Activated naive CD4-positive, alpha-beta T cell treated with anti-CD3 and anti-CD28 coated beads, Interleukin-2, amount 10 ng/mL, durations not matched to agents 7 days and 5 days (primary cell): ENCODE measurements around the gene ZNF304.
A peak's percentile ranks its signal among the peaks of the same experiment; 100 is the strongest.

ENCODE experiments used
- CTCF ChIA-PET: fragments of 350-600 bp; sonication (Branson Sonifier 250); formaldehyde crosslinking; loops from one replicate; lab custom pipeline; 2021; ENCODE audit warnings: antibody characterized with exemption; lab: Charles Lee
- DNase-seq: peaks from one replicate; pipeline ENCODE4 v3.0.0-alpha.2; 2020
- H3K27ac Mint-ChIP-seq: one replicate; pipeline ENCODE4 v1.8.0; 2021; ENCODE audit warnings: mild to moderate bottlenecking, moderate library complexity, mixed read lengths
- H3K27me3 Mint-ChIP-seq: one replicate; pipeline ENCODE4 v1.8.0; 2021; ENCODE audit warnings: mild to moderate bottlenecking, mixed read lengths
- H3K36me3 Mint-ChIP-seq: one replicate; pipeline ENCODE4 v1.8.0; 2021; ENCODE audit warnings: mixed read lengths
- H3K4me1 Mint-ChIP-seq: one replicate; pipeline ENCODE4 v1.8.0; 2021; ENCODE audit warnings: mixed read lengths
- H3K4me3 Mint-ChIP-seq: one replicate; pipeline ENCODE4 v1.8.0; 2021; ENCODE audit warnings: mild to moderate bottlenecking, moderate library complexity, mixed read lengths
- H3K9me3 Mint-ChIP-seq: one replicate; pipeline ENCODE4 v1.8.0; 2021; ENCODE audit warnings: mixed read lengths

The ZNF304 gene

GRCh38 chr19:57350877-57351805, at the start of gene ZNF304:
TSS of gene ZNF304 (plus strand) at chr19:57351271. CDS start at chr19:57351665, 394 bp downstream.
- CTCF ChIA-PET = interaction anchor here (0.8 kb wide), 1 partner anchor 958 kb away, joined by 4 read pairs; no protein-coding TSS in a partner anchor
- peaks cover 47% of the 10 kb centered on the region for H3K9me3 Mint-ChIP-seq
- peak; percentile 94 for DNase-seq
- no peaks in the 10 kb centered on the region for H3K27me3 Mint-ChIP-seq
- peak within 1 kb of the TSS; percentile 89 for H3K4me3 Mint-ChIP-seq
- peaks cover 56% of the 10 kb centered on the region for H3K36me3 Mint-ChIP-seq
- peak within 1 kb of the TSS; percentile 92 for H3K27ac Mint-ChIP-seq
- H3K4me1 Mint-ChIP-seq = peaks cover 34% of the 10 kb centered on the region

GRCh38 chr19:57302020-57302465, 49.0 kb upstream of the ZNF304 start:
- DNase-seq = no peak
- Mint-ChIP-seq H3K4me3 (no peak overlapping the region), H3K27me3 (no peaks in the 10 kb centered on the region), H3K36me3 (peaks cover 67% of the 10 kb centered on the region), H3K9me3 (peaks cover 26% of the 10 kb centered on the region), H3K27ac (no peak overlapping the region), H3K4me1 (no peaks in the 10 kb centered on the region)
- CTCF ChIA-PET = no interaction called here

- no peak overlapping the region for H3K4me3 Mint-ChIP-seq
- CTCF ChIA-PET = no interaction called here
- peaks cover 60% of the 10 kb centered on the region for H3K36me3 Mint-ChIP-seq
- peaks cover 21% of the 10 kb centered on the region for H3K9me3 Mint-ChIP-seq
- H3K27ac Mint-ChIP-seq = no peak overlapping the region
- no peaks in the 10 kb centered on the region for H3K27me3 Mint-ChIP-seq
- no peaks in the 10 kb centered on the region for H3K4me1 Mint-ChIP-seq
- no peak for DNase-seq
These were observed 48.2 kb upstream of the ZNF304 start for GRCh38 chr19:57302727-57303401.

GRCh38 chr19:57305056-57305455, 46.0 kb upstream of the ZNF304 start:
- CTCF ChIA-PET = no interaction called here
- no peaks in the 10 kb centered on the region for H3K4me1 Mint-ChIP-seq
- H3K36me3 Mint-ChIP-seq = peaks cover 43% of the 10 kb centered on the region
- DNase-seq = no peak
- H3K9me3 Mint-ChIP-seq = peaks cover 31% of the 10 kb centered on the region
- no peak overlapping the region for H3K4me3 Mint-ChIP-seq
- no peak overlapping the region for H3K27ac Mint-ChIP-seq
- H3K27me3 Mint-ChIP-seq = no peaks in the 10 kb centered on the region

GRCh38 chr19:57308514-57308913, 42.6 kb upstream of the ZNF304 start:
- Mint-ChIP-seq H3K36me3 (peaks cover 15% of the 10 kb centered on the region), H3K27ac (no peak overlapping the region), H3K27me3 (no peaks in the 10 kb centered on the region), H3K4me1 (no peaks in the 10 kb centered on the region), H3K4me3 (no peak overlapping the region), H3K9me3 (peaks cover 20% of the 10 kb centered on the region)
- DNase-seq = no peak
- CTCF ChIA-PET = no interaction called here

GRCh38 chr19:57310792-57311191, 40.3 kb upstream of the ZNF304 start:
- Mint-ChIP-seq H3K27ac (no peak overlapping the region), H3K9me3 (peaks cover 18% of the 10 kb centered on the region), H3K4me3 (no peak overlapping the region), H3K27me3 (peaks cover 7% of the 10 kb centered on the region), H3K36me3 (peaks cover 7% of the 10 kb centered on the region), H3K4me1 (no peaks in the 10 kb centered on the region)
- no peak for DNase-seq
- CTCF ChIA-PET = no interaction called here

GRCh38 chr19:57314146-57314545, 36.9 kb upstream of the ZNF304 start:
- no peak for DNase-seq
- Mint-ChIP-seq H3K9me3 (peaks cover 15% of the 10 kb centered on the region), H3K4me1 (no peaks in the 10 kb centered on the region), H3K36me3 (peaks cover 6% of the 10 kb centered on the region), H3K27ac (no peak overlapping the region), H3K27me3 (peaks cover 20% of the 10 kb centered on the region), H3K4me3 (no peak overlapping the region)
- CTCF ChIA-PET = no interaction called here

GRCh38 chr19:57317503-57317902, 33.6 kb upstream of the ZNF304 start:
- H3K27me3 Mint-ChIP-seq = peaks cover 20% of the 10 kb centered on the region
- H3K4me3 Mint-ChIP-seq = no peak overlapping the region
- H3K9me3 Mint-ChIP-seq = peaks cover 11% of the 10 kb centered on the region
- H3K4me1 Mint-ChIP-seq = peaks cover 25% of the 10 kb centered on the region
- DNase-seq = no peak
- CTCF ChIA-PET = no interaction called here
- no peak overlapping the region for H3K27ac Mint-ChIP-seq
- peaks cover 19% of the 10 kb centered on the region for H3K36me3 Mint-ChIP-seq

GRCh38 chr19:57319869-57320179, 31.2 kb upstream of the ZNF304 start:
- H3K27me3 Mint-ChIP-seq = peaks cover 20% of the 10 kb centered on the region
- H3K36me3 Mint-ChIP-seq = peaks cover 38% of the 10 kb centered on the region
- H3K9me3 Mint-ChIP-seq = peaks cover 23% of the 10 kb centered on the region
- peak overlapping the region; percentile 95 for H3K27ac Mint-ChIP-seq
- H3K4me3 Mint-ChIP-seq = peak overlapping the region; percentile 78
- CTCF ChIA-PET = no interaction called here
- no peak for DNase-seq
- peaks cover 29% of the 10 kb centered on the region for H3K4me1 Mint-ChIP-seq

GRCh38 chr19:57320180-57321084, 30.6 kb upstream of the ZNF304 start, which contains the start of gene ZNF543:
TSS of gene ZNF543 (plus strand) at chr19:57320472. CDS start at chr19:57320854, 382 bp downstream.
- Mint-ChIP-seq H3K4me3 (peak within 1 kb of the TSS; percentile 78), H3K36me3 (peaks cover 40% of the 10 kb centered on the region), H3K9me3 (peaks cover 24% of the 10 kb centered on the region), H3K27me3 (peaks cover 16% of the 10 kb centered on the region), H3K4me1 (peaks cover 29% of the 10 kb centered on the region), H3K27ac (peak within 1 kb of the TSS; percentile 95)
- CTCF ChIA-PET = no interaction called here
- peak; percentile 96 for DNase-seq

- peaks cover 29% of the 10 kb centered on the region for H3K4me1 Mint-ChIP-seq
- peaks cover 13% of the 10 kb centered on the region for H3K27me3 Mint-ChIP-seq
- peaks cover 26% of the 10 kb centered on the region for H3K9me3 Mint-ChIP-seq
- peak overlapping the region; percentile 95 for H3K27ac Mint-ChIP-seq
- CTCF ChIA-PET = no interaction called here
- peak overlapping the region; percentile 78 for H3K4me3 Mint-ChIP-seq
- no peak for DNase-seq
- peaks cover 47% of the 10 kb centered on the region for H3K36me3 Mint-ChIP-seq
These were observed 30.0 kb upstream of the ZNF304 start for GRCh38 chr19:57321116-57321515.

- H3K4me3 Mint-ChIP-seq = peak overlapping the region; percentile 78
- peaks cover 29% of the 10 kb centered on the region for H3K4me1 Mint-ChIP-seq
- H3K9me3 Mint-ChIP-seq = peaks cover 25% of the 10 kb centered on the region
- H3K36me3 Mint-ChIP-seq = peaks cover 53% of the 10 kb centered on the region
- no peak for DNase-seq
- CTCF ChIA-PET = no interaction called here
- H3K27me3 Mint-ChIP-seq = peaks cover 13% of the 10 kb centered on the region
- H3K27ac Mint-ChIP-seq = peak overlapping the region; percentile 58
These were observed 29.3 kb upstream of the ZNF304 start for GRCh38 chr19:57321751-57322150.

- peaks cover 49% of the 10 kb centered on the region for H3K9me3 Mint-ChIP-seq
- H3K27me3 Mint-ChIP-seq = no peaks in the 10 kb centered on the region
- no peak overlapping the region for H3K27ac Mint-ChIP-seq
- peaks cover 24% of the 10 kb centered on the region for H3K4me1 Mint-ChIP-seq
- CTCF ChIA-PET = no interaction called here
- H3K4me3 Mint-ChIP-seq = no peak overlapping the region
- no peak for DNase-seq
- H3K36me3 Mint-ChIP-seq = peaks cover 86% of the 10 kb centered on the region
These were observed 26.1 kb upstream of the ZNF304 start for GRCh38 chr19:57324992-57325391.

GRCh38 chr19:57327993-57328392, 23.1 kb upstream of the ZNF304 start:
- H3K4me3 Mint-ChIP-seq = no peak overlapping the region
- H3K27me3 Mint-ChIP-seq = no peaks in the 10 kb centered on the region
- no peaks in the 10 kb centered on the region for H3K4me1 Mint-ChIP-seq
- peaks cover 81% of the 10 kb centered on the region for H3K36me3 Mint-ChIP-seq
- H3K9me3 Mint-ChIP-seq = peaks cover 52% of the 10 kb centered on the region
- CTCF ChIA-PET = no interaction called here
- no peak overlapping the region for H3K27ac Mint-ChIP-seq
- DNase-seq = no peak
